ENCODE results near the gene PRIM2.
"Not testable (repeated sequence)": the region's sequence is repeated elsewhere in the genome, so short reads cannot be mapped to it uniquely, and the experiment has no call there.

- TF ChIP-seq CTCF, POLR2A (IDR thresholded peaks at IDR 0.05): not testable (repeated sequence)
Measured at GRCh38 chr6:57463809-57464208, 146.4 kb downstream of the PRIM2 start.

Measured in thyroid gland (tissue), 4 donors.